GM18498 (cell line): Measurements from ENCODE around the gene FRS2.

Experiments used
- ATAC-seq: cut with Tn5 transposase; IDR thresholded peaks from one replicate; pipeline ENCODE4 v1.9.1; 2021; ENCODE audit warnings: mild to moderate bottlenecking, moderate library complexity; ENCODE audit not compliant: unreplicated experiment

The FRS2 gene

DNA sequence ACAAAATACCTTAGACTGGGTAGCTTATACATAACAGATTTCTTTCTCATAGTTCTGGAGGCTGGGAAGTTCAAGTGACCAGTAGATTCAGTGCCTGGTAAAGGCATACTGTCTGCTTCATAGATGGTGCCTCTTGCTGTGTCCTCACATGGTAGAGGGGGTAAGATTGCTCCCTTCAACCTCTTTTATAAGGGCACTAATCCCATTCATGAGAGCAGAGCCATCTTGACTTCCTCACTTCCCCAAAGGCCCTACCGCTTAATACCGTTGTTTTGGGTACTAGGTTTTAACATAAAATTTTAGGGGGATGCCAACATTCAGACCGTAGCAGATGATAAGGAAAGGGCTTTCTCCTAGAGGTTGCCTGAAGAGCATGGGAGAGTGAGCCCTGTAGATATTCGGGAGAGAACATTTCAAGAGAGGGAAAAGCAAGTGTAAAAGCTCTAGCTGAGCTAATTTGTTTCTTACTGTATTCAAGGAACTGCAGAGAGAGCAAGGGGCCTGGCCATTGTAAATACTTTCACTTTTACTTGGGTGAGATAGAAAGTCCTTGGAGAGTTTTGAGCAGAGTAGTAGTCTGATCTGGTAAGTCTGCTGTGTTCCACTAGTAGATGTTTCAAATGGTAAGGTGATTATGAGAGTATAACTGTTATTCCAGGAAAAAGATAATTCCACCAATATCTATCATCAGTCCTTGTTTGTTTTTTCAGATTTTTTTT lies 27.3 kb downstream of the FRS2 start:
- peak; percentile 96 for ATAC-seq

DNA sequence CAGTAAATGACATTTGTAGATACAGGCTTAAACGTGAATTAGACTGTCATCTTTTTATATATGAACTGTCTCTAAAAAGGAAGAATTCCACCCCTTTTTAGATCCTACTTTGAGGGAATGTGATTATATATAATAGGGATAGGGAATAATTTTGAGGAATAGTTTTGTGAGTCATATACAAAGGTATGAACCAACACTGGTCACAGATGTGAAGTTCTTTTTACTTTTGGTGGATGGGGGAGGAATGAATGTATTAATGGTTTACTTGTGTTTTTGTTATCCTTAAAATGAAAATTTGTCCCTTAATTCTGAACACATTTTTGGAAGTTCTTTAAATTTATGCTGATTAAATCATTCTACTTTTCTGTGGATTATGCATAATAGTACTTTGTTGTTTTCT lies 30.4 kb downstream of the FRS2 start:
- no peak for ATAC-seq

DNA sequence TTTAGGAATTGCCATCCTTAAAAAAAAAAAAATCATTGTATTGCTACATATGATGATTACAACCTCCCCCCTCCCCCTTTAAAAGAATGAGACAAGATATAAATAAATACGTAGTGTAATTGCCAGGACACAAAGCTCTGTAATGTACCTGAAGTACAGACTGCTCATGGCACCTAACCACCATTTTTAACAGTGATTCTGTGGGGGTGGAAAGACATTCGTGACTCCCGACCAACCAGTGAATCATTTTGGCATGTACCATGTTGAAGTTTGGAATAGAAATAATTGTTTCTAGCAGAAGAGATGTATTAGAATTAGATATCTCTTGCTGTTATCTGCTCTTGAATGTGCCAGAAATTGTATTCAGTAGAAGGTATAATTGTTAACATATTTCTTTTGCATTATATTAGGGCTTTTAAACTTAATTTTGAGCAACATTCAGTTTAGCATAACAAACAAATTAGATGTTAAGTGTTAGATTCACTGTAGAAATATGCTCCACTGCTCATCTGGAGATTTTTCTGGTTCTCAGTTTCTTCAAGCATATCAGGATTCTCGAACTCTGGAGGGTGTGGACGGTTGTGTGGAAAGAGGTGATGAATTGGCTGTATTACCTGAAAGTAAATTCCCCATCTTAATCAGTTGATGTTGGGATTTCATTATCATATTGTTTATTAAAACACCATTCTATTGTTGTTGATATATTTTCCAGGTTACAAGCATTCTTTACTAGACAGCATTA lies 31.1 kb downstream of the FRS2 start:
- ATAC-seq: no peak

DNA sequence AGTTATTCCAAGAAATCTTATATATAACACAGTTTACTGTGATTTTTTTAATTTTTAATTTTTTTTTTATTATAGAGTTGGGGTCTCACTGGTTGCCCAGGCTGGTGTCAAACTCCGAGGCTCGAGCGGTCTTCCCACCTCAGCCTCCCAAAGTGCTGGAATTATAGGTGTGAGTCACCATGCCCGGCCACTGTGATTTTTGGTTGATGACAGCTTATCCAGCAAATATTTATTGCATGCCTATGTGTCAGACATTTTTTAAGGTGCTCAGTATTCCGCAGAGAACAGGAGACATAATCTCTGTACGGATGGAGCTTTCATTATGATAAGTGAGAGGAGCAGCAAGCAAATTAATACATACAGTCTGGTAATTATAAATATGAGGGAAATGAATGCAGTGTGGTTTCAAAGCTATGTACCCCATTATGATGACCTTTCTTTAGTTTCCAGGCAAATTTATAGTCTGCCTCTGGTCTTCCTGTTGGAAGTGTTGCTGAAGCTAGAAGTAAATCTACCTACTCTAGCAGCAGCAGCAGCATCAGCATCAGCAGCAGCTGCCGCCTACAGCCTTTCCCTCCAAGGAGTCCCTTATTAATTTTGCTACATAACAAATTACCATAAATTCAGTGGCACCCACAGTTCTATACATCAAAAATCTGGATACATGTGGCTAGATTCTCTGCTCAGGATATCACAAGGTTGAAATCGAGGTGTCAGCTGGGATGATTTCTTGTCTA lies 32.3 kb downstream of the FRS2 start:
- ATAC-seq: no peak

DNA sequence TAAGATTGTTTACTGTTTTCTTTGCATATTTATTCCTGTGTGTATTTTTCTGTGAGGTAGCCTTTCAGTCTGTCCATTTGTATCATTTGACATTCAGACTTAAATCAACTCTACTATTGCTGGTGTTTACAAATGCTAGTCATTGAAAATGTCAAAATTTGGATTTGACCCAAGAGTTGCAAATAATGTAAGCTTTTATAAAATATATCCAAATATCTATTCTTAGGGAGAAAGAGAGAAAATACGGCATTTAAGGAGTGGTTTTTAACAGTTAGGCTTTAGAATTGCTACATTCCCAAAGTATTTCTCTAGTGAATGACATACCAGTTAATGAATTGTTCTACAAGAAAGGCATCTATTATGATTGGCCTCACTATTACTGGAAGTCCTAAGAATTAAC lies 37.9 kb downstream of the FRS2 start:
- ATAC-seq: no peak

DNA sequence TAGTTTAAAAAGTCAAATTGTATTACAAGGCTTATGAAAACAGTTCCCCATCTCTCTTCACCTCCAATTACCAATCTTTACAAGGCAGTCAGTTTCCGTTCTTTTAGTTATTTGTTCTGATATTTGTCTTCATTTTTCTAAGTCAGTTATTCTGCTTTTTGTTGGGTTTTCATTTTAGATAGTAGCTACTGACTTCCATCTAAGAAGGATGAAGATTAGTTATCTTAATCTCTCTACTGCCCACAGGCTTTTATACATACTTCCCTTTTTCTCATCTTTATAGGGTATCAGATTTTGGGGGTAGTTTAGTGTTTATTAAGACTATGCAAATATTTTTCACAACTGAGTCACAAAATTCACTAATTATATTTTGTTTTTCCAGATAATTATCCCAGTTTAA lies 38.4 kb downstream of the FRS2 start:
- ATAC-seq: no peak

DNA sequence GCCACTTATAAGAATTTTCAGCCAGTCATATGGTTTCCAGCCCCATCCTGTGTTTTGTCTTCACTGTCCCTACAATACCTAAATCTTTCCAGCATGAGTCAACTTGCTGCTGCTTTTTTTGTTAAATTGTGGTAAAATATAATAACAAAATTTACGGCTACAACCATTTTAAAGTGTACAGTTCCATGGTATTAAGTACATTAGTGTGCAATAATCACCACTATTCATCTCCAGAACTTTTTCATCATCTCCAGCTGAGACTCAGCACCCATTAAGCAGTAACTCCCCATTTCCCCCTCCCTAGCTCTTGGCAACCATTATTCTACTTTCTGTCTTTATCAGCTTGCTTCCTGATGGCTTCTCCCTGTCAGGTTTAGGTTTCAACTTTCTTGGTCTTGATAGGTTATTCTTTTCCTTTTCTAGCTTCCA lies 39.1 kb downstream of the FRS2 start:
- no peak for ATAC-seq

DNA sequence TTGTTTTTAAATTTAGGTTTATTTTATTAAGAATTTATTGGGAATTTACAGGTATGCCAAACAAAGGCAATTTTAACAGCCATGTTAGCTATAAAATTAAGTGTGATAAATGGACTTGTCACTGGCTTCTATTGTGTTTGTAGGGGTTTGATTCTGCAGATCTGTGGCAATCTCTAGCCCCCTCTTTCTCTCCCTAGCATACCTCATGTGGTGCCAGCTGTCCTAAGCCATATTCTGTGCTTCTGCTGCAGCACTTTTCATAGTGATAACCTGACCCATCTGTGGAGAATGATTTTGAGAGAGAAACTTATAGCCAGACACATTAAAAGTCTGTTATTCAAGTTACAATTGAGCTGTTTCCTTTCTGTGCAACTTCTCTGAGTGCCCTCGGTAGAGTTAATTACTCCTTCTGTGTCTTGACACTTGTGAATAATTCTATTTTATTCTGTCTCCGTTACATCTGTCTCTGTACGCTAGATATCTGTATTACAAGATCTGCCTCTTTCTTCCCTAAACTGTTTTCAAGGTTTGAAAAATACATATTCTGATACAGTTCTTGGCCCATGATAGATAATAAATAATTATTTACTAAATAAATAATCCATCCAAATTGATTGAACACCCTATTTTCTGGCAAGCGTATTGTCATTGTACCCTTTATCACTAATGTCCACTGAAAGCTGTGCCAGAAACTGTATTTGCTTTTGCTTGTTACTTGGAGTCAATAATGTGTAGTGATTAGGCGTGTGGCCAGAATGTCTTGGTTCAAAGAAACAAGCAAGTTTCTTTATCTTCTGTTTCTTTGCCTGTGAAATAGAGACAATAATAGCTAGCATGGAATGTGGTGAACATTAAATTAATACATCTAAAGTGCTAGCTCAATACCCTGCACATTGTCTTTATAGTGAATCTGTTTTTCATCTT lies 40.0 kb downstream of the FRS2 start:
- no peak for ATAC-seq

DNA sequence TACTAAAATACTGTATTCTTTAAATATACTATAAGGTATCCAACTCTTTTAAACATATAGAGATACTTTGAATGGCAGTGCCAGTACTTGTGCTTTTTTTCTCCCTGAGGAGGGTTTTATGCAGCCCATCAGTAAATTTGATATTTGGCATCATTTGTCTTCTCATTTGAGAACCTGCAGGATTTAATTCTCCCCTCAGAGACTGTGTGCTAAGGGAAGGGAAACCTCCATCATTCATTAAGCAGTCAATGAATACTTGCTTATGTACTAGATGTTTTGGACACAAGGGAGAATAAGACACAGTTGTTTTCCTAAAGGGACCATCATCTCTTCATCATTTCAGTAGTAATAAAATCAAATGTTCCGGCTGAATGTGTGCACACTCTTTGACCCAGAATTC lies 40.8 kb downstream of the FRS2 start:
- no peak for ATAC-seq

DNA sequence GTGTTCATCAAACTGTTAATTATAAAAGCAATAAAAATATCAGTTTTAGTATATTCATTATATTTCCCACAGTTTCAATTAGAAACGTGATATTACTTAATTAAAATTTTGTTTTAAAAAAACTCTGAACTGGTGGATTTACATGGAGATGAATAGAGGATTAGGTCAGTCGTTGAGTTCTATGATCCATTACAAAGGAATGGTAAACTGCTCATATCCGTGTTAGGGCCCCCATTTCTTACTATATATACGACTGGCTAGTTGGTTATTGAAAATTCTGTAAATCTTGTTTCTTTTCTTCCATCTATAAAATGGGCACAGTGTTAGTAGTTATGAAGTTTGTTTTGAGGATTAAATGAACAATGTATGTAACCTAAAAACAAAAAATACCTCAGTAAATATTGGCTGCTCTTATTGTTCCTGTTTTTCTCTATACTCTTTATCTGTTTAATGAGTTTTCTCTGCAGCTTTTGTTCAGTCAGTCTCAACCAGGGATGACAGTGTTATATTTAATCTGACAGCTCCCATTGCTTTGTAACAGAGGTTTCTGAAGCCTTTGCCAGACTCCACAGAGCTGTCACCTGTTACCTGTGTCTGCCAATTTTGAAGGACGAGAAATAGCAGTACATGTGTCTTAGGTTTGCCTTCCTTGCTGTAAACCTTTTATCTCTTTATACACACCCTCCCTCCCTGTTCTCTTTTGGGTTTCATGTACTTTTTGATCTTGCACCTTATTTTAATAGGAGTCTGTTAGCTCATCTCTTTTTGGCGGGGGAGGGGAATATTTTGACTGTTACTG lies 41.5 kb downstream of the FRS2 start:
- no peak for ATAC-seq

DNA sequence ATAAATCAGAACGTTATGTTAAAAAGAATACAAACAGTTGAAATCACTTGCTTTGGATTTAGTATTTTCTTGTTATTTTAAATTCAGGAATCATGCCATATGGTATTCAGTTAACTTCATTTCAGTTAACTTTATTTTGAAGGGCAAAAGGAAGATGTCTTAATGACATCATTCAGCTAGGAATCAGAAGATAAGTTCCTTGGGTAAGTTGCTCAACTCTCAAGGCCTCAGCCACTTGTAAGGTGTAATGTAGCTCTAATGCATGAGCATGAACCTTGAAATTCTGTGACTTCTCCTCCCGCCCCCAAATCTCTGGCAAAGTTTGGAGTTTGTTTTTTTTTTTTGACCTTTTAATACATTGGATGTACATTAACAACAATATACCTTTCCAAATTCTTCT lies 42.6 kb downstream of the FRS2 start:
- ATAC-seq: no peak

DNA sequence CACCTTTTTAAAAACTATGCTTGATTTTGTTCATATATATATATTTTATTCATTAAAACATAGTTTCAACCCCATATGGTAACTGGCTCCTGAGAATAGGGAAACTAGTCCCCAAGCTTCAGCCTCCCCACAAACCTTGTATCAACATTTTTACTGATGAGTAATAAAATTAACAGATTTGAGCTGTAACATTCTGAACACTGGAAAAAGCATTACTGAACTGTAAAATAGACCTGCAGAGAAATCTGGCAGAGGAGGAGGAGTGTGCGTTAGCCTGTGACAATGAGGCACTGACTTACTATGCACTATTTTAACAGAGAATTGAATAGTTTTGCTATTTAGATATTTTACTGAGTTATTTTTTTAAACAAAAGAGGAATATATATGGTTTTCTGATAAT lies 43.1 kb downstream of the FRS2 start:
- no peak for ATAC-seq

DNA sequence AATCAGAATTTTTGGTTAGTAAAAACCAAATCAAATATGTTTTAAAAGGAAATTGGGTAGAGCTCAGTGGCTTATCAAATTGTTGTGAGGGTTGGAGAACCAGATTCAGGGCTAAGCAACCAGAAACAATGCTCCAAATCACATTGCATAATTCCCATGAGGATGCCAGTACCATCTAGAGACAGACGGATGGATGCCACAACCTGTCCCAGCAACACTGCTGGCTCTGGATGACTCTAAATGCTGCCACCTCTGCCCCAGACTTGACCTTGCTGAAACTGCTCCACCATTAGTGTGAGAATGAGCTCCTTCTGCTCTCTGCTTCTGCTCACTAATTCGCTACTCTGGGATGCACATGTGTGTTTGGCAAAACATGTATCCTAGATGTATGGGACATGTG lies 43.9 kb downstream of the FRS2 start:
- no peak for ATAC-seq

DNA sequence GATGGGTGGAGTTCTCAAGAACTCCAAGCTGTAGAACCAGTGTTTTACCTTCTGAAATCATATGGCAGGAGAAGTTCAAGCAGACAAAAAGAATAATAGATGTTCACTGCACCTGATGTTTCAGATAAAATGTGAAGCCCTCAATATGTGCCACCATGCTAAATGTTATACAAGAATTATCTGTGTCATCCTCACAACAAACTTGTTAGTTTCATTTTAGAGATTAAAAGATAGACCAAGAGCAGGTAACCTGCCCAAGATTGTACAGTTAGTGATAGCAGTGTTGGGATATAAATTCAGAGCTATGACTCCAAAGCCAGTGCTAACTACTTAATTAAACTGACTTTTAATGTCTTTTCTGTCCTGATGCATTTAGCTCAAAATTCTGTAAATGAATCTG lies 44.7 kb downstream of the FRS2 start:
- no peak for ATAC-seq

DNA sequence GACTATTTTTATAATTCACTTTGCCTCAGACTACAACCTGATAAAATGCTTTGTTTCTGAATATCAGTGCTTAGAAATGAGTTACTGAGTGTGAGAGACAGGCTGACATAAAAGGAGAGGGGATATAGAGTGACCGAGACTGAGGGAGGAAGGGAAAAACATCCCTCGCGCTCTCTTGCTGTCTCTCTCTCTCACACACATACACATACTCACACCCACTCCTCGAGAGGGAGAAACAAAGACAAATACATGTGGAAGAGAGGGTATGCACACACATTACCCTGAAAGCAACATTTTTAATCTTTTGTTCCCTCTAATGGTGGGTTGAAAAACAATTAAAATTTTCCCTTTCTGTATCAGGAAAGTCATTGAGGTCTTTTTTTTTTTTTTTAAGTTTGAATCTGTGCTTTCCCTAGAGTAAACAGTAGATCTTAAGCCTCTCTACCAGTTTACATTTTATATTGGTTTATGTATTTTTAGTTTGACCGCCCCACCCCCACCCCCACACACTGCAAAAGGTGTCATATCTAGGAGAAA lies 45.3 kb downstream of the FRS2 start:
- no peak for ATAC-seq

DNA sequence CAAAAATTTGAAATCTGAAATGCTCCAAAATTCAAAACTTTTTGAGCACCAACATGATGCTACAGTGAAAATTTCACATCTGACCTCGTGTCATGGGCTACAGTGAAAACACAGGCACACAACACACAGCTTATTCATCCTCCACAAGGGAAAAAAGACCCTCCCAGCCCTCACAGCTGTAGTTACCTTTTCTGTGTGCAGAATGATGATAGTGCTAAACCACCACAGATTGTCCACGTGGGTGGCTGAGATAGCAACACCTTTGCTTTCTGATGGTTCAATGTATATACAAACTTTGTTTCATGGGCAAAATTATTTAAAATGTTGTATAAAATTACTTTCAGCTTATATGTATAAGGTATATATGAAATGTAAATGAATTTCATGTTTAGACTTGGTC lies 46.8 kb downstream of the FRS2 start:
- no peak for ATAC-seq

DNA sequence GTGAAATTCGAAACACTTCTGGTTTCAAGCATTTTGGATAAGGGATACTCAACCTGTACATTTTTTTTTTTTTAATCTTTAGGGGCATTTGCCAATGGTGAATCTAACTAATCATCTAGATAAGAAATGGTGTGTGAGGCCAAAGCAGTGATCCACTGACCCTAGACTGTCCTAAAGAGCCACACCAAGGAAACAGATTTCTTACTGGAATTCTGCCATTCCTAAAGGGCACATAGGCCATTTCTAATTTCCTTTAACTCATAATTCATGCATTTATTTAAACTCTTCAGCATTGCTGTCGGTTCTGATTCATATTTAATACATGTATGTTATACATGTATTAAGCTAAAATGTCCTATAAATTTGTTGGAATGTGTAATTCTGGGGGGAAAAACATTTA lies 47.2 kb downstream of the FRS2 start:
- ATAC-seq: no peak

DNA sequence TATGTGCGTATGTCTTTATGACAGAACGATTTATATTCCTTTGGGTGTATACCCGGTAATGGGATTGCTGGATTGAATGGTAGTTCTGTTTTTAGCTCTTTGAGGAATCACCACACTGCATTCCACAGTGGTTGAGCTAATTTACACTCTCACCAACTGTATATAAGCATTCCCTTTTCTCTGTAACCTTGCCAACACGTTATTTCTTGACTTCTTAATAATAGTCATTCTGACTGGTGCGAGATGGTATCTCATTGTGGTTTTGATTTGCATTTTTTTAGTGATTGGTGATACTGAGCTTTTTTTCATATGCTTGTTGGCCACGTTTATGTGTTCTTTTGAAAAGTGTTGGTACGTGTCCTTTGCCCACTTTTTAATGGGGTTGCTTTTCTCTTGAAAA lies 49.7 kb downstream of the FRS2 start:
- ATAC-seq: no peak

DNA sequence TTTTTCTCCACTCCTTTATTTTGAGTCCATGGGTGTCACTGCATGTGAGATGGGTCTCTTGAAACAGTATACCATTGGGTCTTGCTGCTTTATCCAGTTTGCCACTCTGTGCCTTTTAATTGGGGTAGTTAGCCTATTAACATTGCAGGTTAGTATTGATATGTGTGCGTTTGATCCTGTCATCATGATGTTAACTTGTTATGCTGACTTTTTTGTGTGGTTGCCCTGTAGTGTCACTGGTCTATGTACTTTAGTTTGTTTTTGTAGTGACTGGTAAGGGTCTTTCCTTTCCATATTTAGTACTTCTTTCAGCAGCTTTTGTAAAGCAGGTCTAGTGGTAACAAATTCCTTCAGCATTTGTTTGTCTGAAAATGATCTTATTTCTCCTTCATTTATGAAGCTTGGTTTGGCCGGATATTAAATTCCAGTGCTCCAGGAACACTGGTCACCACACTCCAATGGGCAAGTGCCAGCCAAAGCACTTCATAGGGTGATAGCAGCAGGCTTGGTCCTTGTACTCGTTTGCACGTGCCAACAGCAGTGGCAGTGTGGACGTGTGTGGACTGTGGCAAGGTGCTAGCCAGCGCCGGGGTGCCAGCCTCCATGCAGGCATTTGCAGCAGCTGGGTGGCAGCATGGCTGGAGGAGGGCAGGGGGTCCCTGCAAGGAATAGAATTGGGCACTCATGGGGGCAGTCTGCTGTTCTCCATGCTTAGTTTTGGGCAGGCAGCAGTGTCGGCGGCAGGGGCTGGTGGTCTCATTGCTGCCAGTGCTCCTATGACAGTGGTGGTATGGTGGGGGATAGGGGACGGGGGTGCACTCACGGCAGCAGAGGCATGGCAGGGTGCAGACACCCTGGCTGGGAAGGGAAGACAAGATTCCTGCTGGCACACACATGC lies 53.5 kb downstream of the FRS2 start:
- ATAC-seq: no peak
